ENCODE measurements around the gene RIBC1.

Gene RIBC1

GRCh38 chrX:53422861-53423306 is at the start of gene RIBC1:
Gene RIBC1, plus strand, starts transcription at chrX:53422873. Its CDS starts 3,404 bp downstream, at chrX:53426277.
- no peaks in the 10 kb centered on the region for H3K36me3 ChIP-seq (ENCODE audit: insufficient read depth, low read length)
- no peaks in the 10 kb centered on the region for H3K27me3 ChIP-seq (ENCODE audit: insufficient read depth, low read length)
- H3K4me3 ChIP-seq (ENCODE audit: low read depth, low read length) = peak within 1 kb of the TSS; percentile 90
- H3K27ac ChIP-seq (ENCODE audit: low read depth, low read length) = peak within 1 kb of the TSS; percentile 97
- peaks cover 36% of the 10 kb centered on the region for H3K79me2 ChIP-seq (ENCODE audit: control insufficient read depth, insufficient read depth, low read length, unreplicated experiment)
- no peaks in the 10 kb centered on the region for H3K4me1 ChIP-seq (ENCODE audit: control insufficient read depth, insufficient read depth, low read length, unreplicated experiment)
- H2AFZ ChIP-seq (ENCODE audit: low read length, unreplicated experiment) = peak within 1 kb of the TSS; percentile 22

GRCh38 chrX:53373307-53373706 is 49.4 kb upstream of the RIBC1 start:
- Histone ChIP-seq H3K27me3 (ENCODE audit: insufficient read depth, low read length) (no peaks in the 10 kb centered on the region), H3K79me2 (ENCODE audit: control insufficient read depth, insufficient read depth, low read length, unreplicated experiment) (no peaks in the 10 kb centered on the region), H3K4me1 (ENCODE audit: control insufficient read depth, insufficient read depth, low read length, unreplicated experiment) (no peaks in the 10 kb centered on the region), H3K36me3 (ENCODE audit: insufficient read depth, low read length) (no peaks in the 10 kb centered on the region), H2AFZ (ENCODE audit: low read length, unreplicated experiment) (no peak overlapping the region), H3K27ac (ENCODE audit: low read depth, low read length) (no peak overlapping the region), H3K4me3 (ENCODE audit: low read depth, low read length) (no peak overlapping the region)

- H3K4me3 ChIP-seq (ENCODE audit: low read depth, low read length) = no peak overlapping the region
- H3K4me1 ChIP-seq (ENCODE audit: control insufficient read depth, insufficient read depth, low read length, unreplicated experiment) = no peaks in the 10 kb centered on the region
- no peak overlapping the region for H3K27ac ChIP-seq (ENCODE audit: low read depth, low read length)
Measured at GRCh38 chrX:53374222-53374820, 48.4 kb upstream of the RIBC1 start.

GRCh38 chrX:53374923-53375322 is 47.8 kb upstream of the RIBC1 start:
- Histone ChIP-seq H3K27ac (ENCODE audit: low read depth, low read length) (no peak overlapping the region), H3K4me1 (ENCODE audit: control insufficient read depth, insufficient read depth, low read length, unreplicated experiment) (no peaks in the 10 kb centered on the region), H3K4me3 (ENCODE audit: low read depth, low read length) (no peak overlapping the region), H3K27me3 (ENCODE audit: insufficient read depth, low read length) (no peaks in the 10 kb centered on the region), H2AFZ (ENCODE audit: low read length, unreplicated experiment) (no peak overlapping the region), H3K79me2 (ENCODE audit: control insufficient read depth, insufficient read depth, low read length, unreplicated experiment) (no peaks in the 10 kb centered on the region), H3K36me3 (ENCODE audit: insufficient read depth, low read length) (no peaks in the 10 kb centered on the region)

More at GRCh38 chrX:53374222-53374820, 48.4 kb upstream of the RIBC1 start:
- H3K79me2 ChIP-seq (ENCODE audit: control insufficient read depth, insufficient read depth, low read length, unreplicated experiment) = no peaks in the 10 kb centered on the region
- H3K36me3 ChIP-seq (ENCODE audit: insufficient read depth, low read length) = no peaks in the 10 kb centered on the region
- no peaks in the 10 kb centered on the region for H3K27me3 ChIP-seq (ENCODE audit: insufficient read depth, low read length)
- H2AFZ ChIP-seq (ENCODE audit: low read length, unreplicated experiment) = no peak overlapping the region

GRCh38 chrX:53376888-53377287 is 45.8 kb upstream of the RIBC1 start:
- no peaks in the 10 kb centered on the region for H3K79me2 ChIP-seq (ENCODE audit: control insufficient read depth, insufficient read depth, low read length, unreplicated experiment)
- no peaks in the 10 kb centered on the region for H3K36me3 ChIP-seq (ENCODE audit: insufficient read depth, low read length)
- no peaks in the 10 kb centered on the region for H3K4me1 ChIP-seq (ENCODE audit: control insufficient read depth, insufficient read depth, low read length, unreplicated experiment)
- no peak overlapping the region for H3K27ac ChIP-seq (ENCODE audit: low read depth, low read length)
- no peak overlapping the region for H2AFZ ChIP-seq (ENCODE audit: low read length, unreplicated experiment)
- no peak overlapping the region for H3K4me3 ChIP-seq (ENCODE audit: low read depth, low read length)
- no peaks in the 10 kb centered on the region for H3K27me3 ChIP-seq (ENCODE audit: insufficient read depth, low read length)

GRCh38 chrX:53377464-53377863 is 45.2 kb upstream of the RIBC1 start:
- no peak overlapping the region for H2AFZ ChIP-seq (ENCODE audit: low read length, unreplicated experiment)
- no peaks in the 10 kb centered on the region for H3K36me3 ChIP-seq (ENCODE audit: insufficient read depth, low read length)
- no peaks in the 10 kb centered on the region for H3K79me2 ChIP-seq (ENCODE audit: control insufficient read depth, insufficient read depth, low read length, unreplicated experiment)

GRCh38 chrX:53379008-53379710 is 43.5 kb upstream of the RIBC1 start:
- Histone ChIP-seq H3K27me3 (ENCODE audit: insufficient read depth, low read length) (no peaks in the 10 kb centered on the region), H3K27ac (ENCODE audit: low read depth, low read length) (no peak overlapping the region), H3K4me3 (ENCODE audit: low read depth, low read length) (no peak overlapping the region), H2AFZ (ENCODE audit: low read length, unreplicated experiment) (no peak overlapping the region), H3K36me3 (ENCODE audit: insufficient read depth, low read length) (no peaks in the 10 kb centered on the region), H3K4me1 (ENCODE audit: control insufficient read depth, insufficient read depth, low read length, unreplicated experiment) (no peaks in the 10 kb centered on the region), H3K79me2 (ENCODE audit: control insufficient read depth, insufficient read depth, low read length, unreplicated experiment) (no peaks in the 10 kb centered on the region)

More at GRCh38 chrX:53377464-53377863, 45.2 kb upstream of the RIBC1 start:
- H3K4me3 ChIP-seq (ENCODE audit: low read depth, low read length) = no peak overlapping the region
- H3K27ac ChIP-seq (ENCODE audit: low read depth, low read length) = no peak overlapping the region
- no peaks in the 10 kb centered on the region for H3K27me3 ChIP-seq (ENCODE audit: insufficient read depth, low read length)
- H3K4me1 ChIP-seq (ENCODE audit: control insufficient read depth, insufficient read depth, low read length, unreplicated experiment) = no peaks in the 10 kb centered on the region

- Histone ChIP-seq H3K27ac (ENCODE audit: low read depth, low read length) (no peak overlapping the region), H3K36me3 (ENCODE audit: insufficient read depth, low read length) (no peaks in the 10 kb centered on the region), H3K27me3 (ENCODE audit: insufficient read depth, low read length) (no peaks in the 10 kb centered on the region), H3K79me2 (ENCODE audit: control insufficient read depth, insufficient read depth, low read length, unreplicated experiment) (no peaks in the 10 kb centered on the region), H3K4me1 (ENCODE audit: control insufficient read depth, insufficient read depth, low read length, unreplicated experiment) (no peaks in the 10 kb centered on the region), H3K4me3 (ENCODE audit: low read depth, low read length) (no peak overlapping the region), H2AFZ (ENCODE audit: low read length, unreplicated experiment) (no peak overlapping the region)
Measured at GRCh38 chrX:53379747-53380146, 42.9 kb upstream of the RIBC1 start.

- Histone ChIP-seq H3K4me1 (ENCODE audit: control insufficient read depth, insufficient read depth, low read length, unreplicated experiment) (no peaks in the 10 kb centered on the region), H2AFZ (ENCODE audit: low read length, unreplicated experiment) (no peak overlapping the region), H3K36me3 (ENCODE audit: insufficient read depth, low read length) (no peaks in the 10 kb centered on the region), H3K4me3 (ENCODE audit: low read depth, low read length) (no peak overlapping the region), H3K27me3 (ENCODE audit: insufficient read depth, low read length) (no peaks in the 10 kb centered on the region), H3K27ac (ENCODE audit: low read depth, low read length) (no peak overlapping the region), H3K79me2 (ENCODE audit: control insufficient read depth, insufficient read depth, low read length, unreplicated experiment) (no peaks in the 10 kb centered on the region)
Measured at GRCh38 chrX:53383376-53384076, 39.1 kb upstream of the RIBC1 start.

GRCh38 chrX:53395605-53396298 is 26.9 kb upstream of the RIBC1 start:
- H3K79me2 ChIP-seq (ENCODE audit: control insufficient read depth, insufficient read depth, low read length, unreplicated experiment) = no peaks in the 10 kb centered on the region
- H3K36me3 ChIP-seq (ENCODE audit: insufficient read depth, low read length) = peaks cover 9% of the 10 kb centered on the region
- no peak overlapping the region for H3K27ac ChIP-seq (ENCODE audit: low read depth, low read length)
- no peaks in the 10 kb centered on the region for H3K4me1 ChIP-seq (ENCODE audit: control insufficient read depth, insufficient read depth, low read length, unreplicated experiment)
- H2AFZ ChIP-seq (ENCODE audit: low read length, unreplicated experiment) = no peak overlapping the region
- H3K27me3 ChIP-seq (ENCODE audit: insufficient read depth, low read length) = no peaks in the 10 kb centered on the region
- H3K4me3 ChIP-seq (ENCODE audit: low read depth, low read length) = no peak overlapping the region
